GM18508 (cell line): ENCODE results near the gene CLIC1.

Experiments
- ATAC-seq: cut with Tn5 transposase; IDR thresholded peaks from one replicate; pipeline ENCODE4 v1.9.1; 2021; ENCODE audit warnings: moderate number of reproducible peaks; ENCODE audit not compliant: insufficient read depth, unreplicated experiment

The CLIC1 gene

DNA sequence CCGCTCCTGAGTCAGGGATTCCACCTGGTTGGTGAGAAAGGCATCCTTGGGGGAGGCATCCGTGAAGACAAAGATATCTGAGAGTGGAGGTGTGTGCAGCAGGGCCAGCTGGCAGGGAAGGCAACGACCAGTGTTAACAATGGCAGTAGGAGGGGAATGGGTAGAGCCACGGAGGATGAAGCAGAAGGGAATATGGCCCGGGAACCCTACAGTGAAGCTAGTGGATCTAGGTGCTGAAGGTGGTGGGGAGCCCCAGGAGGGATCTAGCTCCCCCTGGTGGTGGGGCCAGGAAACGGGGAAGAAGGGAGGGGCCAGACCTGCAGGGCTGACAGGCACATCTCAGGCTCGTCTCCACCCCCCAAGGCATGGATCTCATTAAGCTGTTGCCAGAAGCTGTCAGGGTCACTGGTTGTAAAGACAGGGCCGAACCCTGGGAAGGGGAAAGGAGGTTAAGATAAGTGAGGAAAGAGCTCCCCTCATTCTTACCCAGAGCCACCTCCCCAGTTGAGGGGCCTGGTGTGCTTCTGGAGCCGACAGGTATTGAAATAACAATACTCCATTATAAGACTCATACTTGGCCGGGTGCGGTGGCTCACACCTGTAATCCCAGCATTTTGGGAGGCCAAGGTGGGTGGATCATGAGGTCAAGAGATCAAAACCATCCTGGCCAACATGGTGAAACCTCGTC, 33.5 kb upstream of the CLIC1 start:
- ATAC-seq = no peak

DNA sequence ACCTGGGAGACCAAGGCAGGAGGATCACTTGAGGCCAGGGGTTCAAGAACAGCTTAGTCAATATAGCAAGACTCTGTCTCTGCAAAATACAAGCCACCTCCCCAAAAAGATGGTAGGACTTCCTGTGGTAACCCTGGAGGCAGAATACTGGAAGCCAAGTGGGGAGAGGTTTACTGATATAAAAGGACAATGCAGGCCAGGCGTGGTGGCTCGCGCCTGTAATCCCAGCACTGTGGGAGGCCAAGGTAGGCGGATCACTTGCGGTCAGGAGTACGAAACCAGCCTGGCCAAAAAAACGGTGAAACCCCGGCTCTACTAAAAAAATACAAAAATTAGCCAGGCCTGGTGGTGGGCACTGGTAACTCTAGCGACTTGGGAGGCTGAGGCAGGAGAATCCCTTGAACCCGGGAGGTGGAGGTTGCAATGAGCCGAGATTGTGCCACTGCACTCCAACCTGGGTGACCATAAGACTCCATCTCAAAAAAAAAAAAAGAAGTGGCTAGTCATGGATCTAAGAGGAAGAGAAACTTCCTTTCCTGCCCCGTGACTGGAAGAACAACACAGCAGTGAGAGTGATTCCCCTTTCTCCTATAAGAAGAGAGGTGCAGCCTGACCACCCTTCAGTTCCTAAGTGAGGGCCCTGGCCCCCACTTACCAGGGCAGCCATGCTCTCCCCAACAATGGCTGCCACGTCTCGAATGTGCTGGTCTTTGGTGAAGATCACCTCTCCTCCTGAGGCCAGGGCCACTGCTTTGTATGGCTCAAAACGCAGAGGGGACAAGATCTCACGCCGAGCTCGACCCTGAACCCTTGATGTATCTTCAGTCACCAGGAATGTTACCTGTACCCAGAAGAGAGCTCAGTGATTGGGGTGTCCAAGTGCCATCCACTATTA, 32.3 kb upstream of the CLIC1 start:
- ATAC-seq = no peak

DNA sequence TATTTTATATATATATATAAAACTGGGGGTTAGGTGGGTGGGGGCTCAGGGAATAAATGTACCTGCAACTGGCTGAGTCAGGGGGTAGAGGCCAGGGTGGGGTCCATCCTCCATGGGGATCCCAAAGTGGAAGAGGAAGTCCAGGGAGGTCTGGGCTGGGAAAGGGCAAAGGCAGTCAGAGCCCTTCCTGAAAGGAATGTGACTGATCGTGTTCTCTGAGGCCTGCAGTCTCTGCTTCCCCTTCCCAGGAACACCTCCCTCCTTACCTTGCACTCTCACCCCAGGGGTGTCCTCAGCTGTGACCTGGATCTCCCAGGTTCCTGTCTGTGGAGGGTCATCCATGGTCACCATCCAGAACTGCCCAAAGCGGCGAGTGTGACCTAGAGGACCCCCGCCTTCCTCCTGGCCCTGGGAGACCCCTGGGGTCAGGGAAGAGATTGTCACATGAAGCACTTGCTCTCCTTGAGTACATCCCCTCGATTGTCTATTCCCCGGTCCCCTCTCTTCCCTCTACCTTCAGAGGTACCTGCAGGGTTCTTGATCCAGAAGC, 30.8 kb upstream of the CLIC1 start:
- ATAC-seq = no peak

DNA sequence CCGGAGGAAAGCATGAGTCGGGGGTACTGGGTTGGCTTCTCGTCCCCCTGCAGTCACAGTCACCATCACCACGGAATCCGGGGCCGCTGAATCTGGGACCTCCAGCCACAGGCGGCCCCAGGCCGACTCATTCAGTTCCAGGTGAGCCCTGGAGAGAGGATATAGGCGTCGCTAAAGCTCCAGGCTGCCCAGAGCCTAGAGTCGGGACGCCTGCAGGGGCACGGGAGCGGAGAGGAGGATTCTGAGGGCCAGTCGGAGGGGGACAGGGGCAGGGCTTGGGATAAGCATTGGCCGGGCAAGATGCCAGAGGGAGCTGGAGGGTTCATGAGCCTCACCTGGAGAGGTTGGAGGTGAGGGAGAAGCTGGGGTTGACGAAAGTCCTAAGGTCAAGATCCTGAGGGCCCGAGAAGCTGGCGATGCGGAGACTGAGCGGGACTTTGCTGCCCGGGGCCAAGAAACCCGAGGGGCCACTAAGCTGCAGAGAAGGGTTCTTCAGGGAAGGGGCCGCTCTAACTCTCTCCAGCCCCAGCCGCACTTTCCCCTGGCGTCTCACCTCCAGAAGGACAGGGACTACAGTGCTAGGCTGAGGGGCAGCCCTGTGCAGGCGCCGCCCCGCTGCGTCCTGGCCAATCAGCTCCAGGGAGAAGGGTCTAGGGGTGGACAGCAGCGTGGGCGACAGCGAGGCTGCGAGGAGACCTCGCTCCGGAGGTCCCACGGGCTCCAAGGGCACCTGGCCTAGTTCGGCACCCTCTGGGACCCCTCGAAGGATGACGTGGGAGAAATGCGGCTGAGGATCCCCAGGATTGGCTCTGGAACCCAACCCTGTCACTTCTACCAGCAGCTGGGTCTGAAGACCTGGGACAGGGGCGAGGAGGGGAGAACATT, 29.8 kb upstream of the CLIC1 start:
- no peak for ATAC-seq

DNA sequence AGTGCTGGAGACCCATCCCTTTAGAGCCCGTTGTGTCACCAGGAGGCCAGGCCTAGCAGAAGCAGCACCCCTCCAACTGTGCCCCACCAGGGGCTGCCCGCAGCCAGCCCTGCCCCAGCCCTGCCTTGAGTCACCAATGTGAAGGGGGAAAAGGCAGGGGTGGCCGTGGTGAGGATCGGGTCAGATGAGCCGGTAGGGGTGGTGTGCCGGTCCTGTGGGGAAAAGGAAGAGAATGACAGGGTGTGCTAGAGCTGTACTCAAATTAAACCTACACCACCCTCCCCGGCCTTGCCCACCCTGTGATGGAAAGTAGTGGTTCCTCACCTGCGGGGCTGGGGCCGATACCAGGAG, 29.2 kb upstream of the CLIC1 start:
- ATAC-seq = no peak

DNA sequence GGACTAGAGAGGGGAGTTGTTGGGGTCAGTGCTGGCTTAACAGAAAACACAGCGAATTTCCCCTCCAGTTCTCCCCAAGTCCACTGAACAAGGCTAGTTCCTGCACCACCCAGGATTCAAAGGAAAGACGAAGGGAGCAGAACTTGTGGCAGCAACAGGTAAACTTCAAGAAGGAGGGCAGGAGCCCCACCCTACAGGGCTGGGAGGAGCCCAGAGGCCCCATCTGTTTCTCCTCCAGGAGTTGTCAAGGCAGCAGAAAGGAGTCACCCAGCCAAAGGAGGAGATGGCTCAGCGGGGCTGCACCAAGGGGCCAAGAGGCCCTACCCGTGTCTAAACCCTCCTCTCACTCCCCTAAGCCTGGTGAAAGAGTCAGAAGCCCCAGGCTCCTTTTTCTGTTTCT, 27.9 kb upstream of the CLIC1 start:
- no peak for ATAC-seq

DNA sequence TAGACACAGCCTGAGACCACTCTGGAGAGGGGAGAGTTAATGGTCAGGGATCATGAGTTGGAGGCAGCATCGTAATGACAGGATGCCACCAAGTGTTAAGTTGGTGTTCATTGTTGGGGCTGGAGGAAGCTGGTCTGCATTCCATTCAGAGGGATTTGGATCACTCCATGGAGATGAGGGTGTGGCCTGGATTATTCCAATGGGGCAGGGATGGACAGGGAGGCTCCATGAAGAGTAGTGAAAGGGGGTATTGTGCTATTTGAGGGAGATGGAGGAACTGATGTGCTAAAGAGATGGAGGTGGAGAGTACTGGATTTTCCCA, 27.2 kb upstream of the CLIC1 start:
- ATAC-seq = no peak

DNA sequence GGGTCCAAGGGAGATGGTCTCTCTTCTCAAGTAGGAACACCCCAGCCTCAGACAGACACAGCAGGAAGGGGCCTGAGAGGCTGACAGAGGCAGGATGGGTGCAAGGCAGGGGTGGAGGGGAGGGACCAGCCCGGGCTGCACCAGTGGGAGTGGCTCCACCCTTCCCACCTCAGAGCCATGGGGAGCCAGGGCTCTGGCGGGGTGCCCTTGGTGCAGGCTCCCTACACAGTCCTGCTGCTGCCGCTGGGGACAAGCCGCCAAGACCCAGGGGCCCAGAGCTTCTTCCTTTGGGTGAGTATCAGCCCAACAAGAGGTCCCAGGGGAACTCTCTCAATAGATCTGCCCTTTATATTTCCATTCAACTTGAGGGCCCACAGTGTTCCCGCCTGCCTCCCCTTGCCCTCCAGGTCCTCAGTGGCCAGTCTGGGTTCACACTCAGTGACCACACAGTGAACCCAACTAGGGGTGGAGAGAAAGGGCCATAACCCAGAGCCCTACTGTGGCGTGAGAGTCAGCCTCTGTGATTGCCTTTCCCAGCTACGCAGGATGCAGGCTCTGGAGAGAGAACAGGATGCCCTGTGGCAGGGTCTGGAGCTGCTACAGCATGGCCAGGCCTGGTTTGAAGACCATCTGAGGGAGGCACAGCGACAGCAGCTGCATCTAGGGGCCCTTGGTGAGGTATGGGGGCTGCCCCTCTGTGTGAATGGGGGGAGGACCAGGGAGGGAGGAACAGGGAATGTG, 26.7 kb upstream of the CLIC1 start:
- no peak for ATAC-seq

DNA sequence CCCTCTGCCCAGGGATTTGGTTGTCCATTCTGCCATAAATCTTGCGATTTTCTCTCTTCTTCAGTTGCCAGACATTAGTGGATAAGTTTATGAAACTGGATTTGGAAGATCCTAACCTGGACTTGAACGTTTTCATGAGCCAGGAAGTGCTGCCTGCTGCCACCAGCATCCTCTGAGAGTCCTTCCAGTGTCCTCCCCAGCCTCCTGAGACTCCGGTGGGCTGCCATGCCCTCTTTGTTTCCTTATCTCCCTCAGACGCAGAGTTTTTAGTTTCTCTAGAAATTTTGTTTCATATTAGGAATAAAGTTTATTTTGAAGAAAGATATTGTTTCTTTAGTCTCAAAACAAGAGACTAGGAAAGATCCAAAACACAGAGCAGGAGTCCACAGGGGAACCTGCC, 26.0 kb upstream of the CLIC1 start, which contains the start of gene SAPCD1:
Gene SAPCD1, plus strand, starts transcription at position 301 of the 400 bp plus-strand sequence. CDS start 399 bp downstream, outside the sequence.
- ATAC-seq = no peak

DNA sequence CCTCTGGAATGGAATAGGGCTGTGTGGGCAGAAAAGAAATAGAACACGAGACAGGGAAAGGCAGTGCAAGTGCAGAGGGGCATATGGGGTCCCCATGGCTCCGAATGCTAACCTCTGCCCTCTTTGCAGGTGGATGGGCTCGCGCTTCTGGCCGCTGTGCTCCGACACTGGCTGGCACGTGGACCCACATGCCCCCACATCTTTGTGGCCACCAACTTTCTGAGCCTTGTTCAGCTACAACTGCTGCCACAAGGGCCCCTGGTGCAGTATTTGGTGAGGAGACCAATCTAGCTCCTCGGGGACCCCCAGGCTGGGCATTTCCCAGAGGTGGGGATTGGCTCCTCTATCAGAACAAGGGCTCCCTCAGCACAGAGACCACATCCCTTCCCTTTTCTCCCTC, 25.0 kb upstream of the CLIC1 start:
- ATAC-seq = no peak

DNA sequence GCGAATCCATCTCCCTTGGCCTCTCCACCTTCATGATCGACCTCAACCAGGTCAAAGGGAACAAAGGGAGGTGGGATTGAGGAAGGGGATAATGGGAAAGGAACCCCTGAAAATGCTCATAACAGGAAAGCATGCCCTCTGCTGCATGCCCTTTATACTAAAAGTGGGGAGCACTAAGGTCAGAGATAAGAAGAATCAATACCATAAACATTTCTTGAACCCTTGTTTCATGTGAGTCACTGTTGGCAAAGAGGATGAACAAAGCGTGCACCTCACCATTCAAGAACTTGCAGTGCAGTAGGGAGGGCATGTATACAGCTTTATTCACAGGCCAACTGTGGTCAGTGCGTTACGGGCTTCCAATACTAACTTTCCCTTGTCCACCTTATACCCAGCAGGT, 24.5 kb upstream of the CLIC1 start:
- ATAC-seq = no peak

DNA sequence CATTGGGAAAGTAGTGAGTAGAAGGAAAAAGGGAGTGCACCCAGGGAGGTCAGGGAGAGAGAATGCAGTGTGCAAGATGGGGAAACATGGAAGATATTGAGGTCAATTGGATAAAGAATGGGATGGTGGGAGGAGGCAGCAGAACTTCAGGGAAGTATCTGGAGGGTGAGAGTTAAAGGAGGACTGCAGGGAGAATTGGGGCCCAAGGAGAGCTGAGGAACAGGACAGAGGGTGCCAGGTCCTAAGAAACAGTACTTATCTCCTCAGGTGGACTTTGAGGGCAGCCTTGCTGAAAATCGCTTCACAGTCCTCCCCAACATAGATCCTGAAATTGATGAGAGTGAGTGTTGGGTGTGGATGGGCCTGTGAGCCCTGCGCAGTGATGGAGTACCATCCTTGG, 22.0 kb upstream of the CLIC1 start:
- ATAC-seq = no peak

DNA sequence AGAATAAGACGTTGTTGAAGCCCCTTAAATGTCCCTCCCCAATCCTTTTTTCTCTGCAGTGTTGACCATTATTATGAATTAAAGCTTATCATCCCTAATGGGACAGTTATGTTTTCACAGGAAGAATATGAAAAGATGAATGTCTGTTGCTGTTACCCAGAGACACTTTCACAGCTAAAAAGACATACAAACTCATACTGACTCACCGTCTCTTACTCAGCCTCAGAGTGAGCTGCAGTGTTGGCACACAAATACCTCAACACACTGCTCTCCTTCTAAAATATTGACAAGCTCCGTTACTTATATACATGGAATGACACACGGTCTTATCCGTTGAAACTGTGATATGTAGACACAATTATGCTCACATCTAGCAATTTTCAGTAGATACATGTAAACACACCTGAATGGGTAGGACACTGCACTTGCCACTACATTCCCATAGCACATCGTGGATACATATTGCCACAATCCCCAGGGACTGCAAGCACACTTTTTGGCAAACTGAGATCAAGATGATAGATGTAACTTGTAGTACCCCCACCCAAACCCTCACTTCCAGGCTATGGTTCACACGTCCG, 16.5 kb upstream of the CLIC1 start:
- no peak for ATAC-seq

DNA sequence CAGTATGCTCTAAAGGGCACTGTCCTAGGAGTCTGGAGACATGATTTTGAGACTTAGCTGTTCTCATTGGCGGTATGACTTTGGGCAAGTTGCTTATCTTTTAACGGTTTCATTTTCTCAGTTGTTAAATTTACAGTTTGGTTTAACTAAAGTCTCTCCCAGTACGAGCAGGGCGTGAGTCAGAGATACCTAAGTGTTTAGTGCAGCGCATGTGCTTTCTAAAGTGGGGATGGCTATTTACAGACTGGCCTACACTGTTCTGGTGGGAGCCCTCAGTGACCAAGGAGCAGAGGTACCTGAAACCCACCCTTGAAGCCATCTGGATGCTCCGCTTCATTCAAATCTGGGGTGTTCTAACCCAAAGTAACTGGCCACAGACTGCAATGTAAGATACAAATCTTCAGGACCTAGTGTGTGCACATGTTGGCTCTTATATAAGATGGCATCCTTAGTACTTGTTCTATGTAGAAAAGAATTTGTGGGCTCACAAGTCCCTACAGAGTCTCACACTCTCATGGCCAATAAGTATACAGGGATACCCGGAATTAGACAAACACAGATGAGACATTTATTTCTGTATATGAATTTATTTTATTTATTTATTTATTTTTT, 14.2 kb upstream of the CLIC1 start:
- no peak for ATAC-seq

DNA sequence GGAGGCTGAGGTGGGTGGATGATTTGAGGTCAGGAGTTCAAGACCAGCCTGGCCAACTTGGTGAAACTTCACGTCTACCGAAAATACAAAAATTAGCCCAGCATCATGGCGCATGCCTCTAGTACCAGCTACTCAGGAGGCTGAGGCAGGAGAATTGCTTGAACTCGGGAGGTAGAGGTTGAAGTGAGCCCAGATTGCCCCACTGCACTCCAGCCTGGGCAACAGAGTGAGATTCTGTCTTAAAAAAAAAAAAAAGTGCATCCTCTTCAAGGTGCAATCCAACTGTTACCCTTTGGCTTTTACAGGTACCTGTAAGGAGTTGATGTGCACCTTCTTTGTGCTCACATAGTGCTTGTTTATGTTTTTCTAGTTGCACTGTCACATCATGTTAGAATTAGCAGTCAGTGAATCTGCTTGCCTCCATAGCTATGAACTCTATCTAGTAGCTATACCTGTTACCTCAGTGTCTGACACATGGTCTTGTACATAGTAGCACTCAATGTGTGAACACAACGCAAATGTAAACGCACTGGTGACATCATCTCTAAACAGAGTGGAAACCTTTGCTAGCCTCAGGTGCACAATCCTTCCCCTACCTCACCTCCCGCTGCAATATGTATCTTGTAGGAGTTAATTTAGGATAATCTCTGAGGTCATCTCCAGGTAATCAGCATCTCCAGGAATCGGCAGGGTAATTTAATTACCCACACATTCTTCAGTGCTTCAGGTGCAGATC, 13.1 kb upstream of the CLIC1 start:
- ATAC-seq = no peak

DNA sequence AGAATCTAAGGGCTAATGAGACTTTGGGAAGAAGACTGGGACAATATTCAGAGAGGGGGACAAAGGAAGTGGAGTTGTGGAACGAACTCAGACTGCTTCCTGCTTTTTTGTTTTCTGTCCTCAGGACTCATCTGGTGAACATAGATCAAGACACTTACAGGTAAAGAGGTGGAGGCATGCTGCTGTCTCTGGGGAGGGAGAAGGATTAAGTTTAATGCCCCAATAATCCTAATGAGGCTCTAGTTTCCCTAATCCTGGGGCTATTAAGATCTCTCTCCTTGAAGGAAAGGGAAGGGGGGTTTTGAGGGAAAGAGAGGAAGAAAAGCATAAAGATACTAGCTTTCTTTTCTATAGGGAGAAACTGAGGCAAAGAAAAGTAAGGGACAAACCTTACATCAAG, 8.1 kb upstream of the CLIC1 start:
- no peak for ATAC-seq

DNA sequence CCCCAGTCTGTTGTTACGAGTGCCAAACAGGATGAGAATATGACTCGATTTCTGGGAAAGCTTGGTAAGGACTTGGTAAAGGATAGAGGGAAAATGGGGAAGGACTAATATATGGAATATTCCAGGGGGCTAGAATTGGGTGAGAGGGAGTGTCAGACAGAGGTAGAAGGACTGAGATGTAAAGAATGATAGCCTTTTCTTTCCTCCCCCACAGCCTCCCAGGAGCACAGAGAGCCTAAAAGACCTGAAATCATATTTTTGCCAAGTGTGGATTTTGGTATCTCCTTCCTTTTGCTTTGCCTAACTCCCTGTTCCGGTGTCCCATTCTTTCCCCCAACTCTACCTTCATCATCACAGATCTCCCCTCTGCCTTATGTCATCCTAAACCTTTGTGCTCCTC, 6.6 kb upstream of the CLIC1 start:
- no peak for ATAC-seq

DNA sequence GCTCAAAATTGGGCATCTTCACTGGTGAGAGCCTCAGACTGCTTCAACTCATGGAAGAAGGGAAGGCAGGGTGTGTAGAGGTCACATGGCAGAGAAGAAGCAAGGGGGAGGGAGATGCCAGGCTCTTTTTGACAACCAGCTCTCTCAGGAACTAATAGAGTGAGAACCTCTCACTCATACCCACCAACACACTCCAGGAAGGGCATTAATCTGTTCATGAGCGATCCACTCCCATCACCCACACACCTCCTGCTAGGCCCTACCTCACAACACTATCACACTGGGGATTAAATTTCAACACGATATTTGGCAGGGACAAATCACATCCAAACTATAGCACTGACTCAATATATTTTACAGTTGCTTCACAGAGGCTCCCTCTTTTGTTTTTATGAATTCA, 5.5 kb upstream of the CLIC1 start:
- no peak for ATAC-seq
